Erythroblast (primary cell): ENCODE results near the gene WDCP.

Experiments used
- GATA1 ChIP-seq: IDR thresholded peaks from 2 replicates; pipeline ENCODE4 v1.6.1; 2011; ENCODE audit warnings: low read depth, mild to moderate bottlenecking, control low read depth, low read length, moderate library complexity
- POLR2A ChIP-seq: IDR thresholded peaks from 2 replicates; pipeline ENCODE4 v1.6.1; 2011; ENCODE audit warnings: mild to moderate bottlenecking, low read length

DNA sequence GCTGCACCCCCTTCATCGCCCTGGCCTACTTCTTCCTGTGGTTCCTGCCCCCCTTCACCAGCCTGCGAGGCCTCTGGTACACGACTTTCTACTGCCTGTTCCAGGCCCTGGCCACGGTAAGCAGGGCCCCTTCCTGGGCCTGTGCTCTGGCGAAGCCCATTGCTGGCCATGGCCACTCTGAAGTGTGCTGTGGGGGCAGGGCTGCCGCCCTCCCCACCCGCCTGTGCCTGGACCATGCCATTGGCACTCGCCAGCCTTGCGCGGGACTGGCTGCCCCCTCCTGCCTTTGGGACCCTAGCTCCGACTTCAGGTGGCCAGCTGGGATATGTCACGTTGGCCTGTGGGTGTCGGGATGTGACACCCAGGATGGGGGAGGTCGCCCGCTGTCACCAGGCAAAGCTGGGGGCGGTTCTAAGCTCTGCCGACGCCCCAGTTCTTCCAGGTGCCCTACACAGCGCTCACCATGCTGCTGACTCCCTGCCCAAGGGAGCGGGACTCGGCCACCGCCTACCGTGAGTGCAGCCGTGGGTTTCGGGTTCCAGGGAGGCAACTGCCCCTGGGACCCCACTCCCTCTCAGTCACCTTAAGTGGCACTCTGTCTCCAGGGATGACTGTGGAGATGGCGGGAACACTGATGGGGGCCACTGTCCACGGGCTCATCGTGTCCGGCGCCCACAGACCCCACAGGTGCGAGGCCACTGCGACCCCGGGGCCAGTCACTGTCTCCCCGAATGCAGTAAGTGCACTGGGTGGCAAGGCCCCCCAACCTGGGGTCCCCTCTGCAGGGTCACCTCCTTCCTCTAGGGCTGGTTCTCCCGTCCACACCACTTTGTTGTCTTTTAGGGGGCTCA lies 30.1 kb downstream of the WDCP start:
- TF ChIP-seq POLR2A = no peak
- no peak for TF ChIP-seq GATA1
